GM03348 (cell line): Measurements from ENCODE around the gene OR7A10.
"Not testable (repeated sequence)": the region's sequence is repeated elsewhere in the genome, so short reads cannot be mapped to it uniquely, and the experiment has no call there.

Experiments
- DNase-seq: peaks from one replicate; pipeline ENCODE4 v3.0.0; 2012; ENCODE audit warnings: low spot score

Gene OR7A10

GRCh38 chr19:14795078-14795721 lies 53.5 kb downstream of the OR7A10 start:
- no peak for DNase-seq

- not testable (repeated sequence) for DNase-seq
Measured at GRCh38 chr19:14792250-14792649, 56.5 kb downstream of the OR7A10 start.
